ENCODE measurements around the gene PRXL2B. TPM values are rescaled to one million over a fixed set of nuclear protein-coding genes. Genes with fewer than 3 reads are reported as not detected.
A peak's percentile ranks its signal among the peaks of the same experiment; 100 is the strongest.

PRXL2B gene
- total and polyA plus RNA-seq, 10 of the 15 experiments (the other 5 are each of a cell fraction or from before 2014, with no cell fraction given) = 0.44 to 5.6 (median 4.0) TPM

GRCh38 chr1:2553871-2554620 is 32.5 kb upstream of the PRXL2B start:
- ChIA-PET SMC1A (ENCODE audit: uncharacterized antibody, unreplicated experiment) (interaction anchor here (0.6 to 4.7 kb wide), 3 partner anchors 23 to 107 kb away, joined by 3 to 39 read pairs (median 28); partner anchors contain the start of gene PRXL2B), RAD21 (ENCODE audit: unreplicated experiment) (interaction anchor here (1.1 to 3.3 kb wide), 4 partner anchors 24 to 233 kb away, joined by 4 to 41 read pairs (median 27); partner anchors contain the start of gene PANK4), CTCF (interaction anchor here (0.7 to 3.2 kb wide), 4 partner anchors 24 to 233 kb away, joined by 3 to 18 read pairs (median 9); partner anchors contain the start of genes PANK4 and PEX10), POLR2A (interaction anchor here (3.3 to 5.5 kb wide), 2 partner anchors 24 to 30 kb away, joined by 60 to 61 read pairs; partner anchors contain the start of gene PRXL2B)
- H3K27me3 ChIP-seq (replicated peaks in 1 of 2; ENCODE audit: control insufficient read depth in 2 of 2, insufficient read depth in 2 of 2, low read length in 1 of 2) = no peaks in the 10 kb centered on the region
- no peak overlapping the region for H3K4me3 ChIP-seq
- H3K79me2 ChIP-seq (ENCODE audit: control insufficient read depth, insufficient read depth, low read length) = peaks cover 35% of the 10 kb centered on the region
- no peaks in the 10 kb centered on the region for H3K9me3 ChIP-seq (replicated peaks; ENCODE audit: control insufficient read depth, insufficient read depth, low read length)
- BruUV-seq (replicated peaks) = no TSS peak
- peaks cover 0 to 2% of the 10 kb centered on the region in 2 experiments; a peak in 1 of 4 replicates for H3K36me3 ChIP-seq (ENCODE audit: control insufficient read depth in 2 of 2, insufficient read depth in 2 of 2, low read length in 1 of 2)
- in situ Hi-C loops (cut with MboI) (no loop called here), intact Hi-C loops (cut with micrococcal nuclease; ENCODE audit: unreplicated experiment) (no loop called here)
- peaks cover 37% of the 10 kb centered on the region for H3K4me1 ChIP-seq (ENCODE audit: control insufficient read depth, insufficient read depth, low read length)
- 75% methylated on average over 29 of the region's 30 CpGs for WGBS (ENCODE audit: insufficient coverage, insufficient replicate concordance, low lambda C conversion rate, missing lambda C conversion rate)
- DNase-seq (ENCODE audit: low read depth, low spot score) (no peak), ATAC-seq (no peak), FAIRE-seq (no peak)
- TF ChIP-seq ZZZ3 (IDR thresholded peaks at IDR 0.05; ENCODE audit: control insufficient read depth, insufficient read length, low read depth) (no peak), NFYA (IDR thresholded peaks at IDR 0.05; ENCODE audit: borderline replicate concordance, low read depth, low read length) (no peak), GABPA (IDR thresholded peaks at IDR 0.05; ENCODE audit: low read depth) (no peak), TAF1 (IDR thresholded peaks at IDR 0.05; ENCODE audit: borderline replicate concordance, low read depth, low read length) (no peak), ZSCAN29 (IDR thresholded peaks at IDR 0.05) (no peak)
- H3K4me2 ChIP-seq (ENCODE audit: control insufficient read depth, insufficient read depth) = peak overlapping the region; percentile 97; the same call in 1 of the 2 replicates
- H3K27ac ChIP-seq (ENCODE audit: control insufficient read depth, insufficient read depth) = peak overlapping the region; percentile 99; the same call in 1 of the 2 replicates
- H2AFZ ChIP-seq (ENCODE audit: control insufficient read depth, low read depth, low read length) = no peak overlapping the region
- no peaks in the 10 kb centered on the region for H4K20me1 ChIP-seq (ENCODE audit: control insufficient read depth, insufficient read depth)
- H3K9ac ChIP-seq (ENCODE audit: control insufficient read depth, insufficient read depth, low read length) = no peak overlapping the region

Data from GM12878 (cell line).